ENCODE results near the gene ATP1B4. TPM values are rescaled to one million over a fixed set of nuclear protein-coding genes. Genes with fewer than 3 reads are reported as not detected.

The ATP1B4 gene
- total and polyA plus RNA-seq, 10 of the 15 experiments (the other 5 are each of a cell fraction or from before 2014, with no cell fraction given): not detected

GRCh38 chrX:120365320-120365719 is 3.4 kb downstream of the ATP1B4 start:
- Histone ChIP-seq H4K20me1 (ENCODE audit: control insufficient read depth, insufficient read depth) (no peaks in the 10 kb centered on the region), H3K4me3 (no peak overlapping the region), H3K79me2 (ENCODE audit: control insufficient read depth, insufficient read depth, low read length) (no peaks in the 10 kb centered on the region), H3K4me2 (ENCODE audit: control insufficient read depth, insufficient read depth) (no peak overlapping the region), H3K9ac (ENCODE audit: control insufficient read depth, insufficient read depth, low read length) (no peak overlapping the region), H3K27me3 (replicated peaks in 1 of 2; ENCODE audit: control insufficient read depth in 2 of 2, insufficient read depth in 2 of 2, low read length in 1 of 2) (no peaks in the 10 kb centered on the region), H3K9me3 (replicated peaks; ENCODE audit: control insufficient read depth, insufficient read depth, low read length) (no peaks in the 10 kb centered on the region), H3K36me3 (ENCODE audit: control insufficient read depth in 2 of 2, insufficient read depth in 2 of 2, low read length in 1 of 2) (no peaks in the 10 kb centered on the region), H2AFZ (ENCODE audit: control insufficient read depth, low read depth, low read length) (no peak overlapping the region), H3K27ac (ENCODE audit: control insufficient read depth, insufficient read depth) (no peak overlapping the region), H3K4me1 (ENCODE audit: control insufficient read depth, insufficient read depth, low read length) (no peaks in the 10 kb centered on the region)
- RAD21 ChIA-PET (ENCODE audit: unreplicated experiment): no interaction called here
- no peak for DNase-seq (ENCODE audit: low read depth, low spot score)
- POLR2A ChIA-PET: no interaction called here
- TF ChIP-seq FOXM1 (IDR thresholded peaks at IDR 0.05; ENCODE audit: low read depth, low read length) (no peak), RBBP5 (conservative IDR thresholded peaks at IDR 0.05) (no peak), RFX5 (IDR thresholded peaks at IDR 0.05; ENCODE audit: low read depth, low read length) (no peak), JUND (IDR thresholded peaks at IDR 0.05; ENCODE audit: low read depth, low read length) (no peak), RAD21 (IDR thresholded peaks at IDR 0.05; ENCODE audit: insufficient read depth, low read depth, low read length) (peak; percentile 50), HDGF (IDR thresholded peaks at IDR 0.05) (no peak), SMC3 (IDR thresholded peaks at IDR 0.05; ENCODE audit: borderline replicate concordance, low read length) (peak; percentile 39; the same call in 1 of the 2 replicates), CTCF (IDR thresholded peaks at IDR 0.05 in 2 of 3, conservative IDR thresholded peaks at IDR 0.05 in 1 of 3; ENCODE audit: control insufficient read depth in 2 of 3, extremely low read depth in 1 of 3, insufficient read depth in 1 of 3, low read depth in 3 of 3, low read length in 3 of 3) (peak; percentile 42 to 63 (median 63); a peak in 5 of 6 replicates), EGR1 (IDR thresholded peaks at IDR 0.05; ENCODE audit: borderline replicate concordance in 1 of 2, low read depth in 2 of 2, low read length in 2 of 2) (no peak)
- FAIRE-seq: no peak
- in situ Hi-C loops (cut with MboI) (loop anchor here (5.0 kb wide), 1 partner anchor 107 kb away; no protein-coding TSS in a partner anchor), intact Hi-C loops (cut with micrococcal nuclease; ENCODE audit: unreplicated experiment) (loop anchor here (5.0 kb wide), 2 partner anchors 87 to 112 kb away; no protein-coding TSS in a partner anchor)
- CTCF ChIA-PET: interaction anchor here (0.7 to 3.1 kb wide), 17 partner anchors 8 to 383 kb away, joined by 3 to 13 read pairs (median 4); no protein-coding TSS in a partner anchor
- whole genome bisulfite sequencing (ENCODE audit: insufficient coverage, insufficient replicate concordance, low lambda C conversion rate, missing lambda C conversion rate): 4% methylated on average over 2 of the region's 2 CpGs
- BruUV-seq (replicated peaks): no TSS peak
- SMC1A ChIA-PET (ENCODE audit: uncharacterized antibody, unreplicated experiment): interaction anchor here (0.6 to 2.0 kb wide), 5 partner anchors 11 to 110 kb away, joined by 3 to 5 read pairs (median 4); no protein-coding TSS in a partner anchor
- ATAC-seq: peak; percentile 92
